HG03521 (cell line): ENCODE measurements around the gene HS6ST3.

ENCODE experiments used
- ATAC-seq: cut with Tn5 transposase; IDR thresholded peaks from one replicate; pipeline ENCODE4 v1.9.1; 2021; ENCODE audit warnings: mild to moderate bottlenecking, moderate library complexity; ENCODE audit not compliant: unreplicated experiment

HS6ST3 gene

GRCh38 chr13:96421314-96421713, 331.4 kb downstream of the HS6ST3 start:
- no peak for ATAC-seq

GRCh38 chr13:96422002-96422401, 332.1 kb downstream of the HS6ST3 start:
- no peak for ATAC-seq

- no peak for ATAC-seq
These were observed 336.3 kb downstream of the HS6ST3 start for GRCh38 chr13:96426167-96426566.

GRCh38 chr13:96428911-96429310, 339.0 kb downstream of the HS6ST3 start:
- ATAC-seq: no peak

GRCh38 chr13:96431044-96431581, 341.2 kb downstream of the HS6ST3 start:
- no peak for ATAC-seq

- no peak for ATAC-seq
These were observed 354.8 kb downstream of the HS6ST3 start for GRCh38 chr13:96444676-96445075.

GRCh38 chr13:96449920-96450319, 360.0 kb downstream of the HS6ST3 start:
- ATAC-seq: no peak

GRCh38 chr13:96450326-96451020, 360.6 kb downstream of the HS6ST3 start:
- no peak for ATAC-seq

GRCh38 chr13:96454466-96454865, 364.6 kb downstream of the HS6ST3 start:
- no peak for ATAC-seq

- no peak for ATAC-seq
These were observed 370.7 kb downstream of the HS6ST3 start for GRCh38 chr13:96460609-96461008.

GRCh38 chr13:96473526-96474180, 383.7 kb downstream of the HS6ST3 start:
- no peak for ATAC-seq

GRCh38 chr13:96474181-96474557, 384.3 kb downstream of the HS6ST3 start:
- no peak for ATAC-seq

- no peak for ATAC-seq
These were observed 385.2 kb downstream of the HS6ST3 start for GRCh38 chr13:96475103-96475502.

GRCh38 chr13:96481482-96481881, 391.6 kb downstream of the HS6ST3 start:
- no peak for ATAC-seq

GRCh38 chr13:96490496-96490989, 400.6 kb downstream of the HS6ST3 start:
- no peak for ATAC-seq

- ATAC-seq: no peak
These were observed 401.2 kb downstream of the HS6ST3 start for GRCh38 chr13:96491103-96491502.

- no peak for ATAC-seq
These were observed 402.9 kb downstream of the HS6ST3 start for GRCh38 chr13:96492766-96493165.

- ATAC-seq: no peak
These were observed 409.7 kb downstream of the HS6ST3 start for GRCh38 chr13:96499656-96500055.

- no peak for ATAC-seq
These were observed 411.0 kb downstream of the HS6ST3 start for GRCh38 chr13:96500953-96501352.

GRCh38 chr13:96503481-96503880, 413.6 kb downstream of the HS6ST3 start:
- ATAC-seq: no peak

- no peak for ATAC-seq
These were observed 421.7 kb downstream of the HS6ST3 start for GRCh38 chr13:96511587-96511986.

- ATAC-seq: no peak
These were observed 429.5 kb downstream of the HS6ST3 start for GRCh38 chr13:96519380-96519779.
